Activated CD4-positive, alpha-beta memory T cell treated with anti-CD3 and anti-CD28 coated beads for 36 hours (primary cell): ENCODE data around the gene ELOVL5. TPM values are rescaled to one million over a fixed set of nuclear protein-coding genes. Genes with fewer than 3 reads are reported as not detected.

Source experiments
- CTCF ChIA-PET: fragments of 350-600 bp; sonication (Branson Sonifier 250); formaldehyde crosslinking; loops from one replicate; lab custom pipeline; 2021; ENCODE audit warnings: antibody characterized with exemption, inconsistent platforms; lab: Charles Lee
- POLR2A ChIA-PET: fragments of 350-600 bp; sonication (Branson Sonifier 250); formaldehyde crosslinking; loops from one replicate; lab custom pipeline; 2021; ENCODE audit warnings: antibody characterized with exemption; lab: Charles Lee
- DNase-seq: peaks from one replicate; pipeline ENCODE4 v3.0.0-alpha.2; 2020
- H3K27ac Mint-ChIP-seq: one replicate; pipeline ENCODE4 v1.8.0; 2021; ENCODE audit warnings: mixed read lengths
- H3K27me3 Mint-ChIP-seq: one replicate; pipeline ENCODE4 v1.8.0; 2021; ENCODE audit warnings: mixed read lengths
- H3K36me3 Mint-ChIP-seq: one replicate; pipeline ENCODE4 v1.8.0; 2021; ENCODE audit warnings: mixed read lengths
- H3K4me1 Mint-ChIP-seq: one replicate; pipeline ENCODE4 v1.8.0; 2021; ENCODE audit warnings: low read depth, mixed read lengths
- H3K4me3 Mint-ChIP-seq: one replicate; pipeline ENCODE4 v1.8.0; 2021; ENCODE audit warnings: mild to moderate bottlenecking, mixed read lengths
- H3K9me3 Mint-ChIP-seq: one replicate; pipeline ENCODE4 v1.8.0; 2021; ENCODE audit warnings: mixed read lengths
- intact Hi-C: fragments of 100-400 bp; cut with micrococcal nuclease; formaldehyde crosslinking; loops from one replicate; pipeline ENCODE4 v1.15.1; 2023
- total RNA-seq, 2 experiments: library from RNA; stranded (reverse); gene quantifications; one replicate each; pipeline ENCODE4 v1.2.3, GENCODE V29; 2021

ELOVL5 gene
- total RNA-seq, 2 experiments from 2014 or later, result 112 to 121 TPM

DNA sequence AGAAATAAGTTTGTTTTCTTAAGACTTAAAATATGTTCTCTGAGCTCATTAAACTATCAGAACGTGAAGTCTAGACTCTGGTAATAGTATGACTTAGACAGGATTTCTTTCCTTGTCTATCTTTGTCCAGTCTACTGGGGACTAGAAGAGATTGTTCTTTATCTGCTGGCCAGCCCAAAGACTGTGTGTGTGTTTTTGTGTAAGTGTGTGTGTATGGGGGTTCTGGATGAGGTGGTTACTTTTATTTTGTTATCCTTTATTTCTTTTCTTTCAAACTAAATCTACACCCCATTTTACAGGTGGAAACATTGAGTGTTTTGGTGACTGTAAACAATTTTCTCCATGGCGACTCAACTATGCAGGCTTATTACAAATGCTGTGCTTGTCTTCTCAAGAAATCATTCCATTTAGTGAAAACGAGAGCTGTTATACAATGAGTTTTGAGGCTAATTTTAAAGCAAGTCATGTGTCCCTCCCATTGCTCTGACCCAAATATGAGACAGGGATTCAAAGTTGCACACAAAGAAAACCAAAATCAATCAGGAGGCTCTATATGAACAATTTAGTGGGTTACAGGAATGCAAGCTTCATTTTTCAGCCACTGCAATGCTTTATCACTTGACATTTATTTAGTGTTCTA, 97.6 kb downstream of the ELOVL5 start:
- intact Hi-C loops, result no loop called here
- Mint-ChIP-seq H3K27me3 (no peaks in the 10 kb centered on the region), H3K27ac (no peak overlapping the region), H3K4me3 (no peak overlapping the region), H3K4me1 (peaks cover 2% of the 10 kb centered on the region), H3K36me3 (peaks cover 13% of the 10 kb centered on the region), H3K9me3 (no peaks in the 10 kb centered on the region)
- ChIA-PET POLR2A (no interaction called here), CTCF (interaction anchor here (0.9 kb wide), 1 partner anchor 36 kb away, joined by 3 read pairs; no protein-coding TSS in a partner anchor)
- no peak for DNase-seq

DNA sequence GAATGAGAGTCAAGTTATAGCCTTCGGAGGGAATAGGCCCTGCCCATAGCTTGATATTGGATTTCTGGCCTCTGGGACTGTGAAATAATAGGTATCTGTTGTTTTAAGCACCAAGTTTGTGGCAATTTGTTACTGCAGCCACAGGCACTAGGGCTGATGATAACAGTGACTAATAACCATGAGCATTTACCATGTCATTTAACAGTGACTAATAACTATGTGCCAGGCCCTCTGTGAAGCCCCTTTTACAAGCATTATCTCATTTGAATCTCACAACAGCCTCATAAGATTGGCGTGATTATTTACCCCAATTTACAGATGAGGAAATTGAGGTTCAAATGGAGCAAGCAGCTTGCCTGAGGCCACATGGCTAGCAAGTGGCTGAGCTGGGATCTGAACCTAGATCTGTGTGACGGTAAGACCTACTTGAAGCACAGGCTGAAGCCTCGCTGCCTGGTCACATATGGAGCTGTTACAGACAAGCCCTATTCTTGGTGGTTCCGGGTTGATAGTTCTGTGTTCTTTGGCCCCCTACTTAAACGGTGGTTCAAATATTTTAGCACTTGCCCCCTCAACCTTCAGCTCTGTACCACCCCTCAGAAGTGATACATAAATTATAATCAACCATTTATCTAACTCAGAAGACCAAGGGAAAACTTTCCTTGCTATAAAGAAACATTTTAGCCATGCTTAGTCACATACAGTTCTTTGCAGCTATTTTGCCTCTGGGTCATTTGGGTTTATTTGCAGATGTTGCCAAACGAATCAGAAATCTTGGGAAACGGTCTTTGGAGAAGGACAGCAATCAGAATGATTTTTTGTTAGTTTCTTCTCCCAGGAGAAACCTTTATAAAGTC, 98.3 kb downstream of the ELOVL5 start:
- DNase-seq, result no peak
- intact Hi-C loops, result no loop called here
- Mint-ChIP-seq H3K4me1 (peaks cover 5% of the 10 kb centered on the region), H3K27me3 (no peaks in the 10 kb centered on the region), H3K9me3 (no peaks in the 10 kb centered on the region), H3K4me3 (no peak overlapping the region), H3K36me3 (peaks cover 9% of the 10 kb centered on the region), H3K27ac (no peak overlapping the region)
- POLR2A ChIA-PET, result no interaction called here
- CTCF ChIA-PET, result interaction anchor here (0.9 kb wide), 1 partner anchor 35 kb away, joined by 3 read pairs; no protein-coding TSS in a partner anchor

DNA sequence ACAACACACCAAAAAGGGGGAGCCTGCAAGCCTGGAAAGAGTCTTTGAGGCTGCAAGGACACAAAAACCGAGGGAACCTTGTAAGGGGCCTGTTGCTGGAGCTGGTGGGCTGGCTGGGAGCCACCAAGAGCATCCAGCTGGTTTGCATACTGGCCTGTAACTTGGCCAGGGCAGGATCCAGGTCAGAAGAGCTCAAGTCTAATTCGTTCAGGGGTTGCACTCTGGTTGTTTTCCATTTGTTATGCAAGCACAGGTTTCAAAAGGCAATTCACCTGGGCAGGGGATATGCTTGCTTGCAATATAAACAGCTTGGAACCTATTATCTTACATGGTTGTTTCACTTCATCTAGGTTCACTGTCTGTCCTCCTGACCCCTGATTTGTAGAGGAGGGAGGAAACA, 101.8 kb downstream of the ELOVL5 start:
- peaks cover 3% of the 10 kb centered on the region for H3K36me3 Mint-ChIP-seq
- H3K27ac Mint-ChIP-seq, result no peak overlapping the region

DNA sequence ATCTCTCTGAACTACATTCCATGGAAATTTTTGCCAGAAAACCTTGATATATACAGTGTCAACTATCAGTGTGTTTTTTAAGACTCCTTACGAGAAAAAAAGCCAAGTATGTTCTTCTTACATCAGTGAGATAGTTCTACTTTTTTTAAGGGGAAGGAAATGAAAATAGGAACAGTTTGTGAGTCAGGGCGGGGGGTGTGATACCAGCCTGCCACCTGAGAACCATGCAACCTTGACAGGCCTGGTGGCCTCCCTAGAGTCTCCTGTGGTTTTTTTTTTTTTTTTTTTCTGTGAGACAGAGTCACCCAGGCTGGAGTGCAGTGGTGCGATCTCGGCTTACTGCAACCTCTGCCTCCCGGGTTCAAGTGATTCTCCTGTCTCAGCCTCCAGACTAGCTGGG, 103.8 kb downstream of the ELOVL5 start:
- Mint-ChIP-seq H3K36me3 (peaks cover 3% of the 10 kb centered on the region), H3K4me3 (no peak overlapping the region), H3K4me1 (peaks cover 24% of the 10 kb centered on the region), H3K9me3 (peaks cover 6% of the 10 kb centered on the region), H3K27ac (no peak overlapping the region), H3K27me3 (no peaks in the 10 kb centered on the region)
- intact Hi-C loops, result no loop called here
- POLR2A ChIA-PET, result no interaction called here
- peak; percentile 46 for DNase-seq
- CTCF ChIA-PET, result no interaction called here

More for the DNA sequence above, 101.8 kb downstream of the ELOVL5 start:
- ChIA-PET CTCF (no interaction called here), POLR2A (no interaction called here)
- intact Hi-C loops, result no loop called here
- H3K4me1 Mint-ChIP-seq, result peaks cover 6% of the 10 kb centered on the region
- no peak for DNase-seq
- H3K27me3 Mint-ChIP-seq, result no peaks in the 10 kb centered on the region
- no peaks in the 10 kb centered on the region for H3K9me3 Mint-ChIP-seq
- H3K4me3 Mint-ChIP-seq, result no peak overlapping the region

DNA sequence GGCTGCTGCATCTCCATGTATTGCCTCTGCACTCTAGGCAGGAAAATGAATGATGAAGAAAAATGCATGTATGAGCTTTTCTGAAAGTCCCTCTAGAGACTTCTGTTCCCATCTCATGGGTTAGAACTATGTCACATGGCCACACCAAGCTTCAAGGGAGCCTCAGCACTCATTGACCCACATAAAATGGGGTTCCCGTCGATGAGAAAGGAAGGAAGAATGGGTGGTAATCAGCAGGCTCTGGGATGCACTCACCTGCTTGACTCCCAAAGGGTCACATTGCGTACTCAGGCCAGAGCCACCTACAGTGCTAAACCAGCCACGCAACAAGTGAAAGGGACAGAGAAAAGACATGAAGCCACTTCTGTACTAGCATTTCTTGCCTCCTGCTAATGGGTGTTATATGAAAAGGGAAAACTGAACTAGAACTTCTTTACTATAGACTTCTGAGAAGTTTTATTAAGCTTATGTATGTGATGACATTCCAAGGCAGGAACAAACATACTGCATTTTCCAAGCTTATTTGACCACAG, 104.3 kb downstream of the ELOVL5 start:
- no peak overlapping the region for H3K4me3 Mint-ChIP-seq
- no peak for DNase-seq
- peaks cover 6% of the 10 kb centered on the region for H3K9me3 Mint-ChIP-seq
- intact Hi-C loops, result no loop called here
- ChIA-PET POLR2A (no interaction called here), CTCF (no interaction called here)
- H3K4me1 Mint-ChIP-seq, result peaks cover 29% of the 10 kb centered on the region
- no peaks in the 10 kb centered on the region for H3K27me3 Mint-ChIP-seq
- peaks cover 3% of the 10 kb centered on the region for H3K36me3 Mint-ChIP-seq
- no peak overlapping the region for H3K27ac Mint-ChIP-seq

DNA sequence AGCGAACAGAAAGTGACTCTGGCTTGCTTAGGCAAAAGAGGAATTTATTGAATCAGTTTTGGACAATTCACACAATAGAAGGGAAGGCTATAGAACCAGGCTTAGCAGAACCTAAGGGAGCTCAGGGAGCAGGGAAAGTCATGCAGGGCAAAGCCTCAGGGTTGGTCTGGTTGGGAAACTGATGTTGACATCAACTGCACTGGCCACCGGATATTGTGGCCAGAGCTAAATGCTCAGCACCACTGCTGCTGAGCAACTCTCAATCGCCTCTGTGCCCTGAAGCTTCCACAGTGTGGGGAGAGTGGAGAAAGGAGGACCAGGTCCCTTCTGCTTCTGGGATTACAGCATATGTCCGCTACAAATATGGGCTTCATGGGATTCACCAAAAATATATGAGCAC, 106.8 kb downstream of the ELOVL5 start:
- Mint-ChIP-seq H3K36me3 (peaks cover 3% of the 10 kb centered on the region), H3K9me3 (peaks cover 6% of the 10 kb centered on the region), H3K27ac (no peak overlapping the region), H3K4me1 (peaks cover 33% of the 10 kb centered on the region), H3K4me3 (no peak overlapping the region), H3K27me3 (no peaks in the 10 kb centered on the region)
- DNase-seq, result no peak
- ChIA-PET CTCF (no interaction called here), POLR2A (no interaction called here)
- intact Hi-C loops, result no loop called here

DNA sequence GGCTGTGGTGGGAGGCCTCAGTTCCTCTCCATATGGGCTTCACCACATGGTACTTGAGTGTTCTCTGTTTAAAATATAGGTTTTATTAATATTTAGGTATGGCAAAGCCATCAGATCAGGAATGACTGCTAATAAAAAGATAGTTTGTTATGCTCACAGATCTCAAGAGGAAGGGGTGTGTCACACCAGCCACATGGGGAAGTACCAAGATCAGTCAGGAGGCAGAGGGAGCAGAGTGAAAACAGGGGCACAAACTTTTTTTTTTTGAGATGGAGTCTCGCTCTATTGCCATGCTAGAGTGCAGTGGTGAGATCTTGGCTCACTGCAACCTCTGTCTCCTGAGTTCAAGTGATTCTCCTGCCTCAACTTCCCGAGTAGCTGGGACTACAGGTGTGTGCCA, 108.0 kb downstream of the ELOVL5 start:
- H3K27me3 Mint-ChIP-seq, result no peaks in the 10 kb centered on the region
- H3K9me3 Mint-ChIP-seq, result peaks cover 6% of the 10 kb centered on the region
- peaks cover 43% of the 10 kb centered on the region for H3K4me1 Mint-ChIP-seq
- ChIA-PET POLR2A (no interaction called here), CTCF (no interaction called here)
- intact Hi-C loops, result loop anchor here (1.0 kb wide), 1 partner anchor 9 kb away; no protein-coding TSS in a partner anchor
- H3K27ac Mint-ChIP-seq, result no peak overlapping the region
- H3K36me3 Mint-ChIP-seq, result peaks cover 3% of the 10 kb centered on the region
- no peak overlapping the region for H3K4me3 Mint-ChIP-seq
- DNase-seq, result peak; percentile 37

DNA sequence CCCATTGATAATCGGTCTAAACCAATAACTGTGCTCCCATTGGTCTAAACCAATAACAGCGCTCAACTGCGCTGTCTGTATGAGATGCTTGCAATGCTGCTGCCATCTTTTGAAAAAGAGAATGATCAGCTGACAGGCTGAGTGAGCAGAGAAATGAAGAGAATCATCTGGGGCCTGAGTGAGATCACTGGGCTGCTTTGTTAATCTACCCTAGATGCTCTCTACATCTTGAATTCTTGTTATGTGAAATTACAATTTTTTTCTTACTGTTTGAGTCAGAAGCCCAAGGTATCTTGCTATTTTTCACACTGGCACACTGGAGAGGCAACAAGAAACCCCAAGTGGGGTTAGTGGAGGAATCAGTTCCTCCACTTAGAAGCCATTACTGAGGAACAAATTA, 108.6 kb downstream of the ELOVL5 start:
- CTCF ChIA-PET, result no interaction called here
- peaks cover 3% of the 10 kb centered on the region for H3K36me3 Mint-ChIP-seq
- intact Hi-C loops, result loop anchor here (1.0 kb wide), 1 partner anchor 9 kb away; no protein-coding TSS in a partner anchor
- H3K27ac Mint-ChIP-seq, result no peak overlapping the region
- H3K9me3 Mint-ChIP-seq, result peaks cover 6% of the 10 kb centered on the region
- peaks cover 46% of the 10 kb centered on the region for H3K4me1 Mint-ChIP-seq
- DNase-seq, result no peak
- no peaks in the 10 kb centered on the region for H3K27me3 Mint-ChIP-seq
- H3K4me3 Mint-ChIP-seq, result no peak overlapping the region
- POLR2A ChIA-PET, result interaction anchor here (0.5 to 0.8 kb wide), 2 partner anchors 14 to 120 kb away, joined by 3 read pairs; no protein-coding TSS in a partner anchor

DNA sequence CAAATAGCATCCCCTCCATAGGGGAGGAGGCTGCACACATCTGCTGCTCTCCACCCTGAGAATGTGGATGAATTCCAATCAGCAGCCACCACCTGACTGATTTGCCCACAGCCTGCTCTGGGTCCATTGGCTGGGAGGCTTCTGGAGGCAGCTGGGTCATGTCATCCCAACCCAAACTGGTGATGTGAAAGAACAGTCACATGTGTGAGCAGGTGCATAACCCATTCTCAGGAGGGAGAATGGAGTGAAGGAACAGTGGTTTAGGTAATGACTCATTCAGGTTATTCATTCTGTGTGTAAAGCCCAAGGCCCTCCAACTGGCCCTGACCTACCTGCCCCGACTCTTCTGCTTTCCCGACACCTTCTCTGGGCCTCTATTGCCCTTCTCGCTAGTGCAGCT, 109.2 kb downstream of the ELOVL5 start:
- intact Hi-C loops, result no loop called here
- Mint-ChIP-seq H3K27ac (no peak overlapping the region), H3K4me1 (peaks cover 48% of the 10 kb centered on the region), H3K27me3 (no peaks in the 10 kb centered on the region), H3K9me3 (peaks cover 6% of the 10 kb centered on the region), H3K4me3 (no peak overlapping the region), H3K36me3 (peaks cover 3% of the 10 kb centered on the region)
- ChIA-PET POLR2A (interaction anchor here (0.8 kb wide), 1 partner anchor 15 kb away, joined by 3 read pairs; no protein-coding TSS in a partner anchor), CTCF (no interaction called here)
- peak; percentile 43 for DNase-seq

DNA sequence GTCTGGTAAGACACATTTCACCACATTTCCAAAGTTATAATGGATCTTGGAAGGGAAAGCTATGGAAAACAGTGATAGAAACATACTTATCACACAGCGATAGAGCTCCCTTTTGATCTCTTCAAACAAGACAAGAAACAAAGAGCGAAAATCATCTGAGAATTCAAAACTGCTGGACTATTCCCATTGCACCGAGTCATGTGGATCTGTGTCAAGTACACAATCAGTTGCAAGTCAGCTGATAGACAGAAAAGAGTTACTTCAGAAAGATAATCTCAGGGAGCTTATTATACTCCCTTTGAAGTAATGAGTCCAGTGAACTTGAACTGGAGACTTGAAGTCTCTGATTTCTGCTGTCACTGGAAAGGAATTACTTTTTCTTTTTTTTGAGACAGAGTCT, 110.4 kb downstream of the ELOVL5 start:
- intact Hi-C loops, result no loop called here
- Mint-ChIP-seq H3K27me3 (no peaks in the 10 kb centered on the region), H3K27ac (no peak overlapping the region), H3K9me3 (peaks cover 6% of the 10 kb centered on the region), H3K4me1 (peaks cover 48% of the 10 kb centered on the region), H3K36me3 (no peaks in the 10 kb centered on the region), H3K4me3 (no peak overlapping the region)
- DNase-seq, result no peak
- POLR2A ChIA-PET, result no interaction called here
- CTCF ChIA-PET, result no interaction called here

DNA sequence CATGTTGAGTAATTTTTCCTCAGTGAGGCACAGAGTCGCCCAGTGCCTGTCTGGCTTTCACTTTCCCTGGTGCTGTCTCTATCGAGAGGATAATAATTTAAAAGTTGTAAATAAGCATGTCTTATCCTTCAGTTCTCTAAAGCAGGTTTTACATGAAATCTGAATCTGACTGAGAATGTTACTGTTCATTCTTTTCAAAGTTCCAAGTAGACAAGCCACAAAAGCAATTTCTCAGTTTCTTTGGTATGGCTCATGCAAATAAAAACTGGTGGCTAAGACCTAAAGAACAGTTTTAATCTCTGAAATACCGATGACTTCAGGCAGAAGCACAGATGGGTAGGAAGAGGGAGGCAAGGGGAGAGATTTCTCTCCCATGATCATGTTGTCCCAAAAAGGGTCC, 112.5 kb downstream of the ELOVL5 start:
- POLR2A ChIA-PET, result no interaction called here
- Mint-ChIP-seq H3K36me3 (no peaks in the 10 kb centered on the region), H3K9me3 (peaks cover 6% of the 10 kb centered on the region), H3K27me3 (no peaks in the 10 kb centered on the region), H3K4me1 (peaks cover 56% of the 10 kb centered on the region), H3K27ac (peak overlapping the region; percentile 53), H3K4me3 (peak overlapping the region; percentile 49)
- peak; percentile 48 for DNase-seq
- CTCF ChIA-PET, result no interaction called here
- intact Hi-C loops, result loop anchor here (1.0 to 2.0 kb wide), 2 partner anchors 49 to 191 kb away; no protein-coding TSS in a partner anchor

DNA sequence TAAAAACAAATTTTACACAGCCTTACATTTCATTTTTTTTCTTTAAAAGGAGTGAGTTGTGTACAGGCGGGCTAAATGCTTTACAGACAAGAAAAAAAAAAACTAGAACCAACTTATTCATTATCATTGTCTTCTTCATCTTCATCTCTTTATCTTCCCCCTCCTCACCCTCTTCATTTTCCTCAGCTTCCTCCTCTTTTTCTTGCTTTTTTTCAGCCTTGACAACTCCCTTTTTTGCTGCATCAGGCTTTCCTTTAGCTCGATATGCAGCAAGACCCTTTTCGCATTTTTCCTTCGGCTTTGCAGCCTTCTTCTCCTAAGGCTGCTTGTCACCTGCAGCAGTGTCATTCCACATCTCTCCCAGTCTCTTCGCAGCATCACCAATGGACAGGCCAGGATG, 113.2 kb downstream of the ELOVL5 start:
- no peak for DNase-seq
- intact Hi-C loops, result no loop called here
- CTCF ChIA-PET, result interaction anchor here (0.6 kb wide), 1 partner anchor 34 kb away, joined by 5 read pairs; no protein-coding TSS in a partner anchor
- Mint-ChIP-seq H3K27me3 (no peaks in the 10 kb centered on the region), H3K9me3 (peaks cover 5% of the 10 kb centered on the region), H3K36me3 (no peaks in the 10 kb centered on the region), H3K4me3 (no peak overlapping the region), H3K27ac (no peak overlapping the region), H3K4me1 (peaks cover 54% of the 10 kb centered on the region)
- POLR2A ChIA-PET, result no interaction called here
